Measurements from ENCODE around the gene SHISAL1. TPM values are rescaled to one million over a fixed set of nuclear protein-coding genes. Genes with fewer than 3 reads are reported as not detected.

SHISAL1 gene
- total RNA-seq, 1 donor from 2014 or later, result 0.71 TPM

- DNase-seq (ENCODE audit: low read depth), result no peak
- Histone ChIP-seq H3K4me3 (ENCODE audit: low read depth, low read length) (no peak overlapping the region), H3K36me3 (ENCODE audit: control insufficient read depth, insufficient read depth, low read length) (no peaks in the 10 kb centered on the region), H3K27me3 (ENCODE audit: control insufficient read depth, insufficient read depth, low read length) (peaks cover 29% of the 10 kb centered on the region)
- no peak for TF ChIP-seq CTCF (IDR thresholded peaks at IDR 0.05; ENCODE audit: insufficient read depth, low read length, poor library complexity, severe bottlenecking)
Observed at GRCh38 chr22:44268431-44269116, 44.2 kb downstream of the SHISAL1 start.

- H3K36me3 ChIP-seq (ENCODE audit: control insufficient read depth, insufficient read depth, low read length), result no peaks in the 10 kb centered on the region
- H3K4me3 ChIP-seq (ENCODE audit: low read depth, low read length), result no peak overlapping the region
- no peak for TF ChIP-seq CTCF (IDR thresholded peaks at IDR 0.05; ENCODE audit: insufficient read depth, low read length, poor library complexity, severe bottlenecking)
- no peak for DNase-seq (ENCODE audit: low read depth)
- peaks cover 29% of the 10 kb centered on the region for H3K27me3 ChIP-seq (ENCODE audit: control insufficient read depth, insufficient read depth, low read length)
Observed at GRCh38 chr22:44267856-44268255, 44.9 kb downstream of the SHISAL1 start.

GRCh38 chr22:44266796-44267760 lies 45.7 kb downstream of the SHISAL1 start:
- H3K27me3 ChIP-seq (ENCODE audit: control insufficient read depth, insufficient read depth, low read length), result peaks cover 23% of the 10 kb centered on the region
- no peak for DNase-seq (ENCODE audit: low read depth)
- no peak overlapping the region for H3K4me3 ChIP-seq (ENCODE audit: low read depth, low read length)
- TF ChIP-seq CTCF (IDR thresholded peaks at IDR 0.05; ENCODE audit: insufficient read depth, low read length, poor library complexity, severe bottlenecking), result no peak
- no peaks in the 10 kb centered on the region for H3K36me3 ChIP-seq (ENCODE audit: control insufficient read depth, insufficient read depth, low read length)

GRCh38 chr22:44263547-44263946 lies 49.2 kb downstream of the SHISAL1 start:
- H3K4me3 ChIP-seq (ENCODE audit: low read depth, low read length), result no peak overlapping the region
- H3K36me3 ChIP-seq (ENCODE audit: control insufficient read depth, insufficient read depth, low read length), result no peaks in the 10 kb centered on the region
- no peak for DNase-seq (ENCODE audit: low read depth)
- TF ChIP-seq CTCF (IDR thresholded peaks at IDR 0.05; ENCODE audit: insufficient read depth, low read length, poor library complexity, severe bottlenecking), result no peak
- peaks cover 13% of the 10 kb centered on the region for H3K27me3 ChIP-seq (ENCODE audit: control insufficient read depth, insufficient read depth, low read length)

GRCh38 chr22:44261861-44262595 lies 50.7 kb downstream of the SHISAL1 start:
- TF ChIP-seq CTCF (IDR thresholded peaks at IDR 0.05; ENCODE audit: insufficient read depth, low read length, poor library complexity, severe bottlenecking), result no peak
- H3K36me3 ChIP-seq (ENCODE audit: control insufficient read depth, insufficient read depth, low read length), result no peaks in the 10 kb centered on the region
- H3K4me3 ChIP-seq (ENCODE audit: low read depth, low read length), result no peak overlapping the region
- no peak for DNase-seq (ENCODE audit: low read depth)
- peaks cover 3% of the 10 kb centered on the region for H3K27me3 ChIP-seq (ENCODE audit: control insufficient read depth, insufficient read depth, low read length)

All from kidney epithelial cell (primary cell).